LHCN-M2 (cell line): Measurements from ENCODE around the gene ATP6V1E1. TPM values are rescaled to one million over a fixed set of nuclear protein-coding genes. Genes with fewer than 3 reads are reported as not detected.

ENCODE experiments used
- DNase-seq: peaks from one replicate; pipeline ENCODE4 v3.0.0-alpha.2; 2012; ENCODE audit warnings: low read depth
- total RNA-seq: library from RNA; depleted of rRNA; stranded (reverse); fragments of >200 nt; gene quantifications from 2 replicates; pipeline ENCODE4 v1.2.3, GENCODE V29; 2014; rRNA removed

ATP6V1E1 gene
- total RNA-seq, 1 experiment from 2014 or later: 187 TPM

DNA sequence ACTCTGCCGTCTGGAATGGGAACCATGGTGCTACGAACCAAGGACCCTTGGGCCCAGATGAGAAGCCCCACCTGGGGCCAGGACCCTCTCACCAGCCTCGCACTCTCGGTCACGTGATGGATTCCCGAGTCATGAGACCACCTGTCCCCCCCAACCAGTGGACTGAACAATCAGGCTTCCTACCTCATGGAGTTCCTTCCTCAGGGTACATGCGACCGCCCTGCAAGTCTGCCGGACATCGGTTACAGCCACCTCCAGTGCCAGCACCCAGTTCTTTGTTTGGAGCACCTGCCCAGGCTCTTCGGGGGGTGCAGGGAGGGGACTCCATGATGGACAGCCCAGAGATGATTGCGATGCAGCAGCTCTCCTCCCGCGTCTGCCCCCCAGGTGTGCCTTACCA is 86.1 kb downstream of the ATP6V1E1 start:
- no peak for DNase-seq

Other genes with a start within 250 kb of the ATP6V1E1 start
- not detected in 2 replicates for gene SLC25A18, start 65.3 kb downstream of the ATP6V1E1 start, total RNA-seq
- gene BCL2L13, start 10.0 kb upstream of the ATP6V1E1 start, total RNA-seq: 81.5 and 89.2 TPM in 2 replicates
- gene BID, start 145.7 kb upstream of the ATP6V1E1 start, total RNA-seq: 26.7 and 32.3 TPM in 2 replicates